ENCODE results near the gene MAST3. TPM values are rescaled to one million over a fixed set of nuclear protein-coding genes. Genes with fewer than 3 reads are reported as not detected.
A peak's percentile ranks its signal among the peaks of the same experiment; 100 is the strongest.

Gene MAST3
- total RNA-seq, 1 experiment from 2014 or later: 14.2 TPM

DNA sequence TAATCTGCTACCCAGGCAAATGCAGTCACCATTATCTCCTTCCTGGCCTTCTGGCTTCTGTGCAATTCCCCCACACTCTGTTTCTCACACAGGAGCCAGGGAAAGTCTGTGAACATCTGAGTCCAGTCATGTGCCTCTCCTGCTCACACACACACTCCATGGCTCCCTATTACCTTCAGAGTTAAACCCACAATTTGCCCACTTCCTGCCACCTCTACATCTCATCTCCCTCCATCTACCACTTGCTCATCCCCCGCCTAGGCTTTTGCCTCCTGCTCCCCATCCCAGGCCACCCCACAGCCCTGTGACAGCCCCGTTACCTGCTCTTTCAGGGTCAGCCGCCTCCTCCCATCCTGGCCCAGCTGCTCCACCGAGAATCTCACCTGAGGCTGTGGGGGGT, 24.4 kb upstream of the MAST3 start:
- ATAC-seq (no peak), DNase-seq (ENCODE audit: low read depth, low spot score) (no peak)
- CTCF ChIA-PET: no interaction called here
- POLR2A ChIA-PET: no interaction called here
- BruUV-seq (replicated peaks): no TSS peak
- H3K4me2 ChIP-seq (ENCODE audit: low read length): no peak overlapping the region
- intact Hi-C loops (cut with micrococcal nuclease): no loop called here
- RAD21 ChIA-PET (ENCODE audit: low non-redundant PET in 1 of 2, low total read pairs in 2 of 2, uncharacterized antibody in 2 of 2, unreplicated experiment in 2 of 2): no interaction called here
- no peak overlapping the region for H3K27ac ChIP-seq (ENCODE audit: low read depth, low read length)
- TF ChIP-seq POLR2AphosphoS5 (IDR thresholded peaks at IDR 0.05; ENCODE audit: low read depth, low read length): no peak
- no peak for TF ChIP-seq POLR2A (IDR thresholded peaks at IDR 0.05; ENCODE audit: borderline replicate concordance, extremely low read depth, insufficient read depth, insufficient read length)
- TF ChIP-seq EZH2 (IDR thresholded peaks at IDR 0.05): no peak
- TF ChIP-seq FOSL1 (IDR thresholded peaks at IDR 0.05; ENCODE audit: low read depth): no peak
- TF ChIP-seq, protein P1, sequence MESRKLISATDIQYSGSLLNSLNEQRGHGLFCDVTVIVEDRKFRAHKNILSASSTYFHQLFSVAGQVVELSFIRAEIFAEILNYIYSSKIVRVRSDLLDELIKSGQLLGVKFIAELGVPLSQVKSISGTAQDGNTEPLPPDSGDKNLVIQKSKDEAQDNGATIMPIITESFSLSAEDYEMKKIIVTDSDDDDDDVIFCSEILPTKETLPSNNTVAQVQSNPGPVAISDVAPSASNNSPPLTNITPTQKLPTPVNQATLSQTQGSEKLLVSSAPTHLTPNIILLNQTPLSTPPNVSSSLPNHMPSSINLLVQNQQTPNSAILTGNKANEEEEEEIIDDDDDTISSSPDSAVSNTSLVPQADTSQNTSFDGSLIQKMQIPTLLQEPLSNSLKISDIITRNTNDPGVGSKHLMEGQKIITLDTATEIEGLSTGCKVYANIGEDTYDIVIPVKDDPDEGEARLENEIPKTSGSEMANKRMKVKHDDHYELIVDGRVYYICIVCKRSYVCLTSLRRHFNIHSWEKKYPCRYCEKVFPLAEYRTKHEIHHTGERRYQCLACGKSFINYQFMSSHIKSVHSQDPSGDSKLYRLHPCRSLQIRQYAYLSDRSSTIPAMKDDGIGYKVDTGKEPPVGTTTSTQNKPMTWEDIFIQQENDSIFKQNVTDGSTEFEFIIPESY (IDR thresholded peaks at IDR 0.05; ENCODE audit: extremely low read depth, insufficient replicate concordance, low read length): no peak
- TF ChIP-seq YY1 (IDR thresholded peaks at IDR 0.05; ENCODE audit: extremely low read depth, insufficient replicate concordance, low read depth, low read length): no peak
- no peak for TF ChIP-seq ZFX (IDR thresholded peaks at IDR 0.05)
- H3K9ac ChIP-seq (ENCODE audit: low read length): no peak overlapping the region
- H3K4me3 ChIP-seq (replicated peaks in 1 of 2; ENCODE audit: low read depth in 1 of 2, low read length in 2 of 2): no peak overlapping the region
- no peaks in the 10 kb centered on the region for H3K79me2 ChIP-seq (ENCODE audit: insufficient read depth, low read length)
- no peaks in the 10 kb centered on the region for H3K36me3 ChIP-seq (ENCODE audit: control insufficient read depth in 1 of 2, insufficient read depth in 2 of 2, low read length in 2 of 2)
- H3K9me2 ChIP-seq (ENCODE audit: insufficient read depth): no peaks in the 10 kb centered on the region
- H3K4me1 ChIP-seq (ENCODE audit: control insufficient read depth in 1 of 2, insufficient read depth in 2 of 2, low read length in 2 of 2): peaks cover 0 to 5% of the 10 kb centered on the region in 2 experiments; a peak in 1 of 4 replicates
- H3K9me3 ChIP-seq (ENCODE audit: control insufficient read depth in 1 of 2, insufficient read depth in 1 of 2, low read depth in 1 of 2, low read length in 2 of 2): no peaks in the 10 kb centered on the region
- no peaks in the 10 kb centered on the region for H3K27me3 ChIP-seq (ENCODE audit: insufficient read depth, low read length)
- no peaks in the 10 kb centered on the region for H4K20me1 ChIP-seq (ENCODE audit: insufficient read depth)
- no peak overlapping the region for H2AFZ ChIP-seq (ENCODE audit: low read depth, low read length, poor library complexity, severe bottlenecking)

DNA sequence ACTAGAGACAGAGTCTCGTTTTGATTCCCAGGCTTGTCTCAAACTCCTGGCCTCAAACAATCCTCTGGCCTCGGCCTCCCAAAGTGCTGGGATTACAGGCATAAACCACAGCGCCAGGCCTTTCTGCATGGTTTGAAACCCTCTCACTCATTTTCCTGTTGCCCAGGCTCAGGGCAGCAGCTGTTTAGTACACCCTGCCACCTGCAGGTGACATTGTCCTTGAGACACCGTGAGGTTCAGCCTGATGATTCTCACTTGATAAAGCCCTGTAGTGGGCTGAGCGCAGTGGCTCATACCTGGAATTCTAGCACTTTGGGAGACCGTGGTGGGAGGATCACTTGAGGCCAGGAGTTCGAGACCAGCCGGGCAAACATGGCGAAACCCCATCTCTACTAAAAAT, 23.4 kb upstream of the MAST3 start:
- intact Hi-C loops (cut with micrococcal nuclease): no loop called here
- CTCF ChIA-PET: interaction anchor here (1.0 kb wide), 1 partner anchor 10 kb away, joined by 5 read pairs; no protein-coding TSS in a partner anchor
- RAD21 ChIA-PET (ENCODE audit: low non-redundant PET in 1 of 2, low total read pairs in 2 of 2, uncharacterized antibody in 2 of 2, unreplicated experiment in 2 of 2): no interaction called here
- peak; percentile 80 for ATAC-seq
- BruUV-seq (replicated peaks): no TSS peak
- Histone ChIP-seq H3K79me2 (ENCODE audit: insufficient read depth, low read length) (no peaks in the 10 kb centered on the region), H3K9me2 (ENCODE audit: insufficient read depth) (no peaks in the 10 kb centered on the region), H3K4me2 (ENCODE audit: low read length) (no peak overlapping the region), H3K9me3 (ENCODE audit: control insufficient read depth in 1 of 2, insufficient read depth in 1 of 2, low read depth in 1 of 2, low read length in 2 of 2) (no peaks in the 10 kb centered on the region), H2AFZ (ENCODE audit: low read depth, low read length, poor library complexity, severe bottlenecking) (no peak overlapping the region), H3K4me1 (ENCODE audit: control insufficient read depth in 1 of 2, insufficient read depth in 2 of 2, low read length in 2 of 2) (peaks cover 0 to 5% of the 10 kb centered on the region in 2 experiments; a peak in 1 of 4 replicates), H3K36me3 (ENCODE audit: control insufficient read depth in 1 of 2, insufficient read depth in 2 of 2, low read length in 2 of 2) (no peaks in the 10 kb centered on the region), H3K9ac (ENCODE audit: low read length) (no peak overlapping the region), H4K20me1 (ENCODE audit: insufficient read depth) (no peaks in the 10 kb centered on the region), H3K27me3 (ENCODE audit: insufficient read depth, low read length) (no peaks in the 10 kb centered on the region), H3K27ac (ENCODE audit: low read depth, low read length) (no peak overlapping the region), H3K4me3 (replicated peaks in 1 of 2; ENCODE audit: low read depth in 1 of 2, low read length in 2 of 2) (no peak overlapping the region)
- DNase-seq (ENCODE audit: low read depth, low spot score): no peak
- TF ChIP-seq EZH2 (IDR thresholded peaks at IDR 0.05): no peak
- TF ChIP-seq, protein P2, sequence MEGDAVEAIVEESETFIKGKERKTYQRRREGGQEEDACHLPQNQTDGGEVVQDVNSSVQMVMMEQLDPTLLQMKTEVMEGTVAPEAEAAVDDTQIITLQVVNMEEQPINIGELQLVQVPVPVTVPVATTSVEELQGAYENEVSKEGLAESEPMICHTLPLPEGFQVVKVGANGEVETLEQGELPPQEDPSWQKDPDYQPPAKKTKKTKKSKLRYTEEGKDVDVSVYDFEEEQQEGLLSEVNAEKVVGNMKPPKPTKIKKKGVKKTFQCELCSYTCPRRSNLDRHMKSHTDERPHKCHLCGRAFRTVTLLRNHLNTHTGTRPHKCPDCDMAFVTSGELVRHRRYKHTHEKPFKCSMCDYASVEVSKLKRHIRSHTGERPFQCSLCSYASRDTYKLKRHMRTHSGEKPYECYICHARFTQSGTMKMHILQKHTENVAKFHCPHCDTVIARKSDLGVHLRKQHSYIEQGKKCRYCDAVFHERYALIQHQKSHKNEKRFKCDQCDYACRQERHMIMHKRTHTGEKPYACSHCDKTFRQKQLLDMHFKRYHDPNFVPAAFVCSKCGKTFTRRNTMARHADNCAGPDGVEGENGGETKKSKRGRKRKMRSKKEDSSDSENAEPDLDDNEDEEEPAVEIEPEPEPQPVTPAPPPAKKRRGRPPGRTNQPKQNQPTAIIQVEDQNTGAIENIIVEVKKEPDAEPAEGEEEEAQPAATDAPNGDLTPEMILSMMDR (IDR thresholded peaks at IDR 0.05 in 2 of 3, conservative IDR thresholded peaks at IDR 0.05 in 1 of 3; ENCODE audit: borderline replicate concordance in 1 of 3, insufficient read depth in 1 of 3, low read depth in 2 of 3, low read length in 2 of 3): peak; percentile 13 to 38 (median 21); a peak in 3 of 6 replicates
- POLR2A ChIA-PET: no interaction called here

Measured in HCT116 (cell line).